NK-92 (cell line): ENCODE data around the gene SIX2.

Experiments used
- DNase-seq: peaks from one replicate; lab custom pipeline; 2025; ENCODE audit not compliant: unreplicated experiment; lab: John Stamatoyannopoulos, UW

Gene SIX2

GRCh38 chr2:44970846-44971450 is 38.3 kb downstream of the SIX2 start:
- no peak for DNase-seq

DNA sequence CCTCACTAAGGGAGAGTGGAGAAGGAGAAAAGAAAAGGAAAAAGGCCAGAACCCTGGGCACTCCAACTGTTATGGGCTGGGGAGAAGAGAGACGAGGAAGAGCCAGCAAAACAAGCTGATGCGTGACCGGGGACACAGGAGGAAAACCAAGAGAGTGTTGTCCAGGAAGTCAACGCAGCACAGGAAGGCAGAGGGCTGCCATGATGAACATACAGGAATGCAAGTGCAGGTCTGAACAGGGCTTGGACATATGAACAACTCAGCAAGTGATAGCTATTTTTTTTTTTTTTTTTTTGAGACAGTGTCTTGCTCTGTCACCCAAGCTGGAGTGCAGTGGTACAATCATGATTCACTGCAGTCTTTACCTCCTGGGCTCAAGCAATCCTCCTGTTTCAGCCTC is 39.3 kb downstream of the SIX2 start:
- no peak for DNase-seq

- no peak for DNase-seq
These were observed 41.4 kb downstream of the SIX2 start for GRCh38 chr2:44967727-44968432.

GRCh38 chr2:44967056-44967455 is 42.2 kb downstream of the SIX2 start:
- DNase-seq = no peak

- DNase-seq = no peak
These were observed 43.6 kb downstream of the SIX2 start for GRCh38 chr2:44965684-44966083.

DNA sequence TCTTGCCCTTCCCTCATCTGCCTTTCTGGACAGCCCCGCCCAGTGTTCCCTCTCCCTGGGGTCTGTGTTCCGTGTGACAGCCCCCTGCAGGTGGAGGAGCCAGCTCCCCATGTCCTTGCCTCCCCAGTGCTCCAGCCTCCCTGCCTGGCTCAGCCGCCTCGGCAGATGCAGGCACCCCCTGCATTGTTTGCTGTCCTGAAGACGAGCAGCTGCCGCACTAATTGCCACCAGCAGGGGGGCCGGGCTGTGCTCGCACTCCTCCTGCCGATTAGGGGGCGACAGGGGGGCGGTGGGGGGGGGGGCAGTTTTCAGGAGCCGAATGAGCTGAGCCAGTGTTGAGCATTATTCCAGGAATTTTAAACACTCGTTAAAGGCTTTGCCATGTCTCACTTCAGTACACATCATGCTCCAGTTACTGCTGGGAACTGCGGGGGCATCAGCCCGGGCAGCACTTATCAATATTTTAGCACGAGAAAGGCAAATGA is 44.5 kb downstream of the SIX2 start:
- no peak for DNase-seq

GRCh38 chr2:44962176-44962695 is 47.0 kb downstream of the SIX2 start:
- no peak for DNase-seq

- no peak for DNase-seq
These were observed 48.4 kb downstream of the SIX2 start for GRCh38 chr2:44960871-44961270.

DNA sequence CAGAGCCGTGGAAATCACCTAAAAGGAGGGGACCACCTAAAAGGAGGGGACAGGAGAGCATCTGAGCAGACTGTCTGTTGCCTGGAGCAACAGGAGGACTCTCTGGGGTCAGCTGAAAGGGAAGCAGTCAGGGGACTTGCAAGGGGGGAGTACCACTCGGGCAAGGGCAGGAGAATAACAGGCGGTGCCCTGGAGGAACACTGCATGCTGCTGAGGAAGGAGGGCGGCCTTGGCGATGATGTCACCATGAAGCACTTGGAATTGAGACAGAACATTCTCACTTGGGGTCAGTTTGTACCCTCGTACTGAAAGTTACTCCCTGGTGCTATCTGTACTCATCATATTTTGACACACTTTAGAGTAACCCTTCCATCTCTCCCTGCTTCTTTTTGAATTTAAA is 49.4 kb downstream of the SIX2 start:
- no peak for DNase-seq

DNA sequence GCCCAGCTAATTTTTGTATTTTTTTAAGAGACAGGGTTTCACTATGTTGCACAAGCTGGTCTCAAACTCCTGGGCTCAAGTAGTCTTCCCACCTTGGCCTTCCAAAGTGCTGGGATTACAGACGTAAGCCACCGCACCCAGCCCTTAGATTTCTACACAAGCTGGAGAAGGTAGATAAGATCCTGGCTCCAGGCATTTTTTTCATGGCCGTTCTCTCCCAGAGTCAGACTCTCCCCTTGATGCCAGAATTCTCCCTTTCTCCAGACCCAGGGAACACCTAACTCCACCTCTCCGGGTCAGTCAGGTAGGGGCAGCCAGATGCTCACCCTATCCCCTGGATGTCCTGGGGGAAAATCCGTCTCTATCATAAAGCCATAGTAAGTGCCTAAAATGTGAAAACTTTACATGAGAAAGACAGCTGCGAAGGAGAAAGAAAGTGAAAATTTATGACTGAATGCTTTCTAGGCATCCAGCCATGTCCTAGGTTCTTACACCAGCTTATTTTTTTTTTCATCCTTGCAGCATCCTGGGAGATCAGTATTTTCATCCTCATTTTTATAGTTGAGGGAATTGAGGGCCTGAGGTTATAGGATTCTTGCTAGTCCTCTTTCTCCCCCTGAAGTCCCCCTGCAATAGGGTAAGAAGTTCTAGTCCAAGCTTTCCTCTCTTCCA is 51.5 kb downstream of the SIX2 start:
- DNase-seq = no peak

DNA sequence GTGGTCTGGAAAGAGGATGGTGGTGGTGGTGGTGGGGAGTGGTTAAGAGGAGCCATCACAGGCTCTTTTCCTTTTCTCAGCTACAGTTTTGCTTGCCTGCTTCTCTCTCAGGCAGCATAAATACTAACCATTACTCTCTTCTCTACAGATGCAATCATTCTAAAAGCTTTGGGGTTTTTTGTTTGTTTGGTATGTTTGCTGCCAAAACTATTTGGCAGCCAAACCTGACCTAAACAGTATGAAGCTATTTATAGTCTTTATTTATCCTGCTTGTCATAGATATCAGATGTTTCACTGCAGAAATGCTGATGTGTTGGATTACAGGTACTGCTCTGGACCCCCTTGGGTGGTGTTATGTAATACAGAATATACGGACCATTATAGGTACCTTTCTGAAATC is 52.4 kb downstream of the SIX2 start:
- no peak for DNase-seq

- DNase-seq = no peak
These were observed 53.5 kb downstream of the SIX2 start for GRCh38 chr2:44955593-44956392.
